Suprapubic skin (tissue), 4 donors: ENCODE measurements around the gene COLGALT1.
"Not testable (repeated sequence)": the region's sequence is repeated elsewhere in the genome, so short reads cannot be mapped to it uniquely, and the experiment has no call there.

ENCODE experiments used
- CTCF ChIP-seq, 2 donors: fragments of 200-600 bp in 1 of 2; fragments of 450-650 bp in 1 of 2; sonication (generic) in 1 of 2; IDR thresholded peaks; one replicate each; pipeline ENCODE4 v1.5.1; 2016 to 2019; ENCODE audit warnings: antibody characterized with exemption in 2 of 2, mild to moderate bottlenecking in 1 of 2, moderate library complexity in 1 of 2
- EP300 ChIP-seq: sonication (generic); formaldehyde crosslinking; IDR thresholded peaks from one replicate; pipeline ENCODE4 v1.6.1; 2017; ENCODE audit warnings: antibody characterized with exemption
- POLR2A ChIP-seq, 2 donors: fragments of 450-650 bp; IDR thresholded peaks; one replicate each; pipeline ENCODE4 v1.6.1; 2017; ENCODE audit warnings: antibody characterized with exemption in 2 of 2, mild to moderate bottlenecking in 2 of 2, moderate library complexity in 2 of 2
- POLR2AphosphoS5 ChIP-seq, 3 donors: sonication (generic); formaldehyde crosslinking; IDR thresholded peaks; one replicate each; pipeline ENCODE4 v1.6.1; 2017; ENCODE audit warnings: antibody characterized with exemption in 3 of 3

DNA sequence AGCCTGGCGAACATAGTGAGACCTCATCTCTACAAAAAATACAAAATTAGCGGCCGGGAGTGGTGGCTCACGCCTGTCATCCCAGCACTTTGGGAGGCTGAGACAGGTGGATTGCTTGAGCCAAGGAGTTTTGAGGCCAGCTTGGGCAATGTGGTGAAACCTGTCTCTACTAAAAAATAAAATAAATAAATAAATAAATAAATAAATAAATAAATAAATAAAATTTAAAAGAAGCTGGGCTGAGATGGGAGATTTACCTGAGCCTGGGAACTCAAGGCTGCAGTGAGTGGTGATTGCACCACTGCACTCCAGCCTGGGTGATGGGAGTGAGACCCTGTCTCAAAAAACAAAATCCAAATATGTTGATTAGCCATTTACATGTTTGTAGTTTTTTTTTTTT lies 2.7 kb upstream of the COLGALT1 start:
- TF ChIP-seq POLR2AphosphoS5 (IDR thresholded peaks at IDR 0.05); CTCF (IDR thresholded peaks at IDR 0.05); POLR2A (IDR thresholded peaks at IDR 0.05); EP300: not testable (repeated sequence)
